Measurements from ENCODE around the gene UBE2E3.
"Not testable (repeated sequence)": the region's sequence is repeated elsewhere in the genome, so short reads cannot be mapped to it uniquely, and the experiment has no call there.

The UBE2E3 gene

DNA sequence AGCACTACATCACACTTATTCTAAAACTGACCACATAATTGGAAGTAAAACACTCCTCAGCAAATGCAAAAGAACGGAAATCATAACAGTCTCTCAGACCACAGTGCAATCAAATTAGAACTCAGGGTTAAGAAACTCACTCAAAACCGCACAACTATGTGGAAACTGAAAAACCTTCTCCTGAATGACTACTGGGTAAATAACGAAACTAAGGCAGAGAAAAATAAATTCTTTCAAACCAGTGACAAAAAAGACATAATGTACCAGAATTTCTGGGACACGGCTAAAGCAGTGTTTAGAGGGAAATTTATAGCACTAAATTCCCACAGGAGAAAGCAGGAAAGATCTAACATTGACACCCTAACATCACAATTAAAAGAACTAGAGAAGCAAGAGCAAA lies 111.5 kb downstream of the UBE2E3 start:
- CTCF ChIA-PET = interaction anchor here (1.1 kb wide), 1 partner anchor 12 kb away, joined by 3 read pairs; no protein-coding TSS in a partner anchor
- H3K27me3 ChIP-seq (replicated peaks in 2 of 5; ENCODE audit: control insufficient read depth in 4 of 5, insufficient read depth in 5 of 5, low read length in 4 of 5); POLR2A ChIA-PET; H3K4me3 ChIP-seq (ENCODE audit: control insufficient read depth in 1 of 7, extremely low read depth in 1 of 7, insufficient read depth in 4 of 7, low read depth in 2 of 7, low read length in 6 of 7); H3K36me3 ChIP-seq (ENCODE audit: control insufficient read depth in 4 of 4, insufficient read depth in 4 of 4, low read length in 3 of 4); H3K27ac ChIP-seq (ENCODE audit: insufficient read depth in 1 of 2, low read depth in 1 of 2, low read length in 2 of 2, poor library complexity in 1 of 2, severe bottlenecking in 2 of 2); H3K9me3 ChIP-seq (ENCODE audit: control extremely low read depth in 1 of 5, control insufficient read depth in 4 of 5, insufficient read depth in 2 of 5, low read depth in 1 of 5, low read length in 4 of 5); H3K4me1 ChIP-seq (ENCODE audit: control extremely low read depth in 1 of 4, control insufficient read depth in 4 of 4, insufficient read depth in 4 of 4, low read length in 3 of 4); DNase-seq: not testable (repeated sequence)
- WGBS (ENCODE audit: insufficient coverage) = no CpG with 5 or more reads among the region's 4 CpGs

DNA sequence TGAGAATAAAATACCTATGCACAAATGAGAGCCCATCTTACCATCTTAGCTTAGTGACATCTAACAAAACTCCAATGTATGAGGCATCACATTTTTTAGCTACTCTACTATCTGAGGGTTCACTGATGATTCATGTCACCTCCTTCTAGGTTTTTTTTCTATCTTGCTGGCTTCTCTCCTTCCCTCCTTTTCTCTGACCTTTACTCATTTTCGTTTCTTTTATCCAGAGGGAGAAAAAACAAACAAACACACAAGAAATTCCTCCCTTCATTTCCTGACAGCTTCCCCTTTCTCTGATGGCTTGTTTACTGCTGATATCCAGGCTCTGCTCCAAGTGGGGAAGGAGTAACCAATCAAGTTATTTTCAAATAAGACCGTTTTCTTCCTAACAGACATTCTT lies 115.1 kb downstream of the UBE2E3 start:
- CTCF ChIA-PET = no interaction called here
- H3K36me3 ChIP-seq (ENCODE audit: control insufficient read depth in 4 of 4, insufficient read depth in 4 of 4, low read length in 3 of 4) = no peaks in the 10 kb centered on the region
- no peak for DNase-seq
- H3K4me3 ChIP-seq (ENCODE audit: control insufficient read depth in 1 of 7, extremely low read depth in 1 of 7, insufficient read depth in 4 of 7, low read depth in 2 of 7, low read length in 6 of 7) = no peak overlapping the region
- no peaks in the 10 kb centered on the region for H3K27me3 ChIP-seq (replicated peaks in 2 of 5; ENCODE audit: control insufficient read depth in 4 of 5, insufficient read depth in 5 of 5, low read length in 4 of 5)
- peaks cover 0 to 5% (median 0%) of the 10 kb centered on the region in 5 experiments for H3K9me3 ChIP-seq (ENCODE audit: control extremely low read depth in 1 of 5, control insufficient read depth in 4 of 5, insufficient read depth in 2 of 5, low read depth in 1 of 5, low read length in 4 of 5)
- POLR2A ChIA-PET = no interaction called here
- no peak overlapping the region for H3K27ac ChIP-seq (ENCODE audit: insufficient read depth in 1 of 2, low read depth in 1 of 2, low read length in 2 of 2, poor library complexity in 1 of 2, severe bottlenecking in 2 of 2)
- no peaks in the 10 kb centered on the region for H3K4me1 ChIP-seq (ENCODE audit: control extremely low read depth in 1 of 4, control insufficient read depth in 4 of 4, insufficient read depth in 4 of 4, low read length in 3 of 4)
- WGBS (ENCODE audit: insufficient coverage) = 60% methylated on average over 1 of the region's 2 CpGs

DNA sequence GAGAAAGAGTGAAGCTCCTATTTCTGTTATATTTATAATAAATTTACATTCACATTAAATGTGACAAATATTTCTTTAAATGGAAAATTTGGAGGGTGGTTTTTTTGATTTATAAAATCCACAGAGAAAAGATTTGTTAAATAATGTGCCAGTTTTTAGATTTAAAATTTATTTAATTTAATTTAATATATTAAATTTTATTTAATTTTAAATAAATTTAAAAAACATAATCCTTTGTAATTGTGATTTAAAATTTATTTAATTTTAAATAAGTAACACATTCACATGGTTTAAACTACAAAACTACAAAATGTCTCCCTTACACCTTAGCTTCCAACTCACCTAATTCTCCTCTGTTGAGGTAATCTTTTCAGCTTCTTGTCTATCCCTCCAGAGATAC lies 123.3 kb downstream of the UBE2E3 start:
- peaks cover 3 to 25% (median 9%) of the 10 kb centered on the region in 4 experiments for H3K4me1 ChIP-seq (ENCODE audit: control extremely low read depth in 1 of 4, control insufficient read depth in 4 of 4, insufficient read depth in 4 of 4, low read length in 3 of 4)
- H3K36me3 ChIP-seq (ENCODE audit: control insufficient read depth in 4 of 4, insufficient read depth in 4 of 4, low read length in 3 of 4) = no peaks in the 10 kb centered on the region
- ChIA-PET POLR2A (interaction anchor here (0.6 kb wide), 1 partner anchor 17 kb away, joined by 4 read pairs; no protein-coding TSS in a partner anchor), CTCF (interaction anchor here (0.8 to 5.5 kb wide), 14 partner anchors 9 to 374 kb away, joined by 3 to 78 read pairs (median 8); partner anchors contain the start of gene ITGA4)
- H3K27me3 ChIP-seq (replicated peaks in 2 of 5; ENCODE audit: control insufficient read depth in 4 of 5, insufficient read depth in 5 of 5, low read length in 4 of 5) = no peaks in the 10 kb centered on the region
- H3K27ac ChIP-seq (ENCODE audit: insufficient read depth in 1 of 2, low read depth in 1 of 2, low read length in 2 of 2, poor library complexity in 1 of 2, severe bottlenecking in 2 of 2) = no peak overlapping the region
- no peaks in the 10 kb centered on the region for H3K9me3 ChIP-seq (ENCODE audit: control extremely low read depth in 1 of 5, control insufficient read depth in 4 of 5, insufficient read depth in 2 of 5, low read depth in 1 of 5, low read length in 4 of 5)
- no peak overlapping the region for H3K4me3 ChIP-seq (ENCODE audit: control insufficient read depth in 1 of 7, extremely low read depth in 1 of 7, insufficient read depth in 4 of 7, low read depth in 2 of 7, low read length in 6 of 7)
- DNase-seq = no peak

DNA sequence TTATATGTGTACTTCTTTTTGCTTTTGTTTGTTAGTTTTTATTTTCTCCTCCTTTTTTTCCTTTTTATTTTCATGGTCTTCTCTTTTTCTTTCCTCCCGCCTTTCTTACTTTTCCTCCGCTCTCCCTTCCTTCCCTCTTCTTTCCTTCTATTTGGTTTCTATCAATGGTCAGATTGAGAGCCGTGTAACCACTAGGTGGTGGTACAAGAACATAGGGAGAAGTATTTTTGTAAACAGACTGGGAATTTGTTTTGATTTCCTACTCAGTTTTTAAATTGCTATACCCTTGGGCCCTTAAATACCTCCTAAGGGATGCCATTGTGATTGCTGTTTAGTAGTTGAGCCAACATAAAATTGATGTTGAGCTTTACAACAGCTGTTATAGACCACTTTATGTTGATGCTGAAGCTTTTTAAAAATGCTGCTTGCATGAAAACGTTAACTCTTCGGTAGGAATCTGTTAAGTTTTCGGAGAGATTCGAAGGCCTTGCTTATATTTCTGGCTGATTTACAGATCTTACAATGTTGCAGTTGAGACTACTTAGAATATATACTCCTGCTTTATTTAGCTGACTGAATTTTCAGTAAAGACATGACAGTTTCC lies 124.2 kb downstream of the UBE2E3 start:
- POLR2A ChIA-PET = interaction anchor here (1.0 kb wide), 1 partner anchor 362 kb away, joined by 3 read pairs; no protein-coding TSS in a partner anchor
- DNase-seq = peak; percentile 60 to 71 (median 62)
- Histone ChIP-seq H3K4me3 (ENCODE audit: control insufficient read depth in 1 of 7, extremely low read depth in 1 of 7, insufficient read depth in 4 of 7, low read depth in 2 of 7, low read length in 6 of 7) (peak overlapping the region in 2 of 7 experiments; percentile 8 to 53), H3K4me1 (ENCODE audit: control extremely low read depth in 1 of 4, control insufficient read depth in 4 of 4, insufficient read depth in 4 of 4, low read length in 3 of 4) (peaks cover 3 to 25% (median 9%) of the 10 kb centered on the region in 4 experiments), H3K27me3 (replicated peaks in 2 of 5; ENCODE audit: control insufficient read depth in 4 of 5, insufficient read depth in 5 of 5, low read length in 4 of 5) (no peaks in the 10 kb centered on the region), H3K27ac (ENCODE audit: insufficient read depth in 1 of 2, low read depth in 1 of 2, low read length in 2 of 2, poor library complexity in 1 of 2, severe bottlenecking in 2 of 2) (no peak overlapping the region), H3K36me3 (ENCODE audit: control insufficient read depth in 4 of 4, insufficient read depth in 4 of 4, low read length in 3 of 4) (no peaks in the 10 kb centered on the region), H3K9me3 (ENCODE audit: control extremely low read depth in 1 of 5, control insufficient read depth in 4 of 5, insufficient read depth in 2 of 5, low read depth in 1 of 5, low read length in 4 of 5) (no peaks in the 10 kb centered on the region)
- WGBS (ENCODE audit: insufficient coverage) = no CpG with 5 or more reads among the region's 7 CpGs
- CTCF ChIA-PET = interaction anchor here (0.6 to 5.5 kb wide), 33 partner anchors 8 to 440 kb away, joined by 3 to 78 read pairs (median 4); partner anchors contain the start of gene ITGA4

DNA sequence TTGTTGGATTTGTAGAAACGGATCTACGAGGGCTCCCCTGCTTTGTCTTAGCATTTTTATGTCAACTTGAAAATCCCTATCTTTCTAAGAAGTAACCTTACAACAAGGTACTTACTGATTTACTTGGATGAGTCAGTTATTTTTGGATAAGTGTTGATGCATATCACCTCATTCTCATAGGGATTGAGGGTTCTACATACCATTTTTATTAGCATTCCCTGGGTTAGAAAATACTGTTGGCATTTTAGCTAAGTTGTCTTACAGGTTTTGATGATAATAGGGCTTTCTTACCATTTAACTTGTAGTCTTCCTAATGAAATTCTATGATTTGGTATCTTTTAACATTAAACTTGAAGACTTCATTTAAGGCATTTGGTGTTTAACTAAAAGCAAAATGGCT lies 125.2 kb downstream of the UBE2E3 start:
- Histone ChIP-seq H3K4me3 (ENCODE audit: control insufficient read depth in 1 of 7, extremely low read depth in 1 of 7, insufficient read depth in 4 of 7, low read depth in 2 of 7, low read length in 6 of 7) (no peak overlapping the region), H3K27me3 (replicated peaks in 2 of 5; ENCODE audit: control insufficient read depth in 4 of 5, insufficient read depth in 5 of 5, low read length in 4 of 5) (no peaks in the 10 kb centered on the region), H3K36me3 (ENCODE audit: control insufficient read depth in 4 of 4, insufficient read depth in 4 of 4, low read length in 3 of 4) (no peaks in the 10 kb centered on the region), H3K4me1 (ENCODE audit: control extremely low read depth in 1 of 4, control insufficient read depth in 4 of 4, insufficient read depth in 4 of 4, low read length in 3 of 4) (peaks cover 3 to 25% (median 9%) of the 10 kb centered on the region in 4 experiments), H3K27ac (ENCODE audit: insufficient read depth in 1 of 2, low read depth in 1 of 2, low read length in 2 of 2, poor library complexity in 1 of 2, severe bottlenecking in 2 of 2) (no peak overlapping the region), H3K9me3 (ENCODE audit: control extremely low read depth in 1 of 5, control insufficient read depth in 4 of 5, insufficient read depth in 2 of 5, low read depth in 1 of 5, low read length in 4 of 5) (no peaks in the 10 kb centered on the region)
- ChIA-PET POLR2A (interaction anchor here (1.0 kb wide), 1 partner anchor 361 kb away, joined by 3 read pairs; no protein-coding TSS in a partner anchor), CTCF (interaction anchor here (0.8 to 5.5 kb wide), 17 partner anchors 15 to 389 kb away, joined by 3 to 78 read pairs (median 6); partner anchors contain the start of gene ITGA4)
- no CpG with 5 or more reads among the region's 2 CpGs for WGBS (ENCODE audit: insufficient coverage)
- DNase-seq = no peak

DNA sequence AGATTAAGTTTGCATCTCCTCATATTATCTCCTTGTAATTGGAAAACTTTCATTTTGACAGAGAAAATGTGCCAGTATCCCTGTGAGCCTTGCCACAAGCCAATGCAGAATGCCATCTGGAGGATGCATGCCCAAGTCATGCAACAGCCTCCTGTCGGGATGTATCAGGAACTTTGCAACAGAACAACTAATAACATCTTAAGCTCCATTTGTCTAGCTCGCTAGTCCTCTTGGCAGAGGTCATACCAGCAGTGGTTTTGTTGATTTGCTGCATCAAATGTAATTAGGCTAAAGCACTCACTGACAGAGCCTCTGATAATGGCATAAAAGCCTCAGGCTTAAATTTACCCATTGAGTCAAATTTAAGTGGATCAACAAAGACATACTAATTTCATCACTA lies 125.8 kb downstream of the UBE2E3 start:
- H3K27me3 ChIP-seq (replicated peaks in 2 of 5; ENCODE audit: control insufficient read depth in 4 of 5, insufficient read depth in 5 of 5, low read length in 4 of 5) = no peaks in the 10 kb centered on the region
- H3K36me3 ChIP-seq (ENCODE audit: control insufficient read depth in 4 of 4, insufficient read depth in 4 of 4, low read length in 3 of 4) = no peaks in the 10 kb centered on the region
- H3K9me3 ChIP-seq (ENCODE audit: control extremely low read depth in 1 of 5, control insufficient read depth in 4 of 5, insufficient read depth in 2 of 5, low read depth in 1 of 5, low read length in 4 of 5) = no peaks in the 10 kb centered on the region
- POLR2A ChIA-PET = no interaction called here
- no peak overlapping the region for H3K4me3 ChIP-seq (ENCODE audit: control insufficient read depth in 1 of 7, extremely low read depth in 1 of 7, insufficient read depth in 4 of 7, low read depth in 2 of 7, low read length in 6 of 7)
- no peak for DNase-seq
- peaks cover 3 to 25% (median 9%) of the 10 kb centered on the region in 4 experiments for H3K4me1 ChIP-seq (ENCODE audit: control extremely low read depth in 1 of 4, control insufficient read depth in 4 of 4, insufficient read depth in 4 of 4, low read length in 3 of 4)
- H3K27ac ChIP-seq (ENCODE audit: insufficient read depth in 1 of 2, low read depth in 1 of 2, low read length in 2 of 2, poor library complexity in 1 of 2, severe bottlenecking in 2 of 2) = no peak overlapping the region
- CTCF ChIA-PET = interaction anchor here (0.6 to 2.9 kb wide), 9 partner anchors 15 to 389 kb away, joined by 3 to 10 read pairs (median 6); no protein-coding TSS in a partner anchor
- WGBS (ENCODE audit: insufficient coverage) = 83% methylated on average over 1 of the region's 2 CpGs
